NCI-H748 (cell line): ENCODE results near the gene SOX10.

Experiments
- DNase-seq: peaks from one replicate; lab custom pipeline; 2025; ENCODE audit not compliant: unreplicated experiment; lab: John Stamatoyannopoulos, UW

The SOX10 gene

DNA sequence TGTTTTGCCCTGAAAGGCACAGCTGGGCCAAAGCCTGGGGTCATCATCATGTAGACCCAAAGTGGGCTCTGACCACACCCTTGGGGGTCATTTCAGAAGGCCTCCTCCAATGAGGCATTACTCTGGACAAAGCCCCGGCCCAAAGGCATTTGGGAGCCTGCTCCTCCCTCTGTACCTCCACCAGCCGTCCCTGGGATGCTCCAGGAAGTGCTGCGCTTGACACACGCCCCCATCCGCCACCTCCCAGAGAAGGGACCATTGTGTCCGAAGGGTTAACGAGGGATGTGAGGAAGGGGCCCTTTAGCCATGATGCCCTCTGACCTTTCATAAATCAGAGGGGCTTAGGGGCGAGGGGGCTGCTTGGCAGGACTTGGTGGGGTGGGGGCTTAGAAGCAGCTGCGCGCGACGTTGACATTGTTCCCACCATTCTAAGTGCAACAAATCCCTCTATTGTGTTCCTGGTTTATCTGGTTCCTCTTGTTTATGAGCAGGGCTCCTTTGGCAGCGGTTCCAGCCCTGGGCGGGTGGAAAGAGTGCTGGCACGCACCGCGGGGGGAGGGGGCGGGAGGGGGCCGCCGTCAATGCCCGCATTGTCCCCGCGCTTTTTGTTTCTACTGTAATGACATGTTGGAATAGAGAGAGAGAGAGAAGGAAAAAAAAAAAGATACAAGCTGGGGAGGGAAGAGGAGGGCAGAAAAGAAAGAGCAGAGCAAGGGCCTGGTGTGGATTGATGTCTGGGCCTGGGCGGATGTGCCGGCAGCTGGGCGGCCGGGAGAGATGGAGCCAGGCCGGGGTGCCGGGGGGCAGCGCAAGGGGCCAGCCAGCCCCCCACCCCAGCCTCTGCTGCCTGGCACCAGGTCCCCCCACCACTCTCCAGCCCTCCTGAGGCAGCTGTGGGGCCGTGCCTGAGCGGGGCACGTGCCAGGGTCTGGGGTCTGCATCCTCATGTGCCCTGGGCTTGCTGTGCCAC lies 32.1 kb upstream of the SOX10 start:
- DNase-seq: peak; percentile 10

DNA sequence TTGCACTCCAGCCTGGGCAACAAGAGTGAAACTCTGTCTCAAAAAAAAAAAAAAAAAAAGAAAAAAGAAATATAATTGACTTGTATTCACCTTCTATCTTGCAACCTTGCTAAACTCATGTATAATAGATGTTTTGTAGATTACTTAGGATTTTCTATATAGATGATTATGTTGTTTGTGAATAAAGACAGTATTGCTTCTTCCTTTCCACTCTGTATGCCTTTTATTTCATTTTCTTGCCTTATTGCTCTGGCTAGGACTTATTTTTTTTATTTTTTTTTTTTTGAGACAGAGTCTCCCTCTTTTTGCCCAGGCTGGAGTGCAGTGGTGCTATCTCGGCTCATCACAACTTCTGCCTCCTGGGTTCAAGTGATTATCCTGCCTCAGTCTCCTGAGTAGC lies 29.7 kb upstream of the SOX10 start:
- DNase-seq: no peak

DNA sequence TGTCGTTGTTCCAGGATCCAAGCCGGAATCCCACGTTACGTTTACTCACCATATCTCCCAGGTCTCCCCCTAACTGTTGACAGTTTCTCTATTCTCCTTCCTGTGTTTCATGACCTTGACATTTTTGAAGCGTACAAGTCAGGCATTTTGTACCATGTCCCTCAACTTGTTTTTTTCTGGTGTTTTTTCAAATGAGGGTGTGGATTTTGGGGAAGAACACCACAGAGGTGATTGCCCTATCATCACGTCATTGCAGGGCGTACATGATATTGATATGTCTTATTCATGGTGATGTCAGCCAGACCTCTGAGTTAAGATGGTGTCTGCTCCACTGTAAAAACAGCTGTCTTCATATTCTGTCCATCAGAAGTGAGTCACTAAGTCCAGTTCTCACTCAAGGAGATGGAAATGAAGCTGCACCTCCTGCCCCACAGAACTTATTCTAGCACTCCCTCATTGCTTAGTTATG lies 28.3 kb upstream of the SOX10 start:
- no peak for DNase-seq

DNA sequence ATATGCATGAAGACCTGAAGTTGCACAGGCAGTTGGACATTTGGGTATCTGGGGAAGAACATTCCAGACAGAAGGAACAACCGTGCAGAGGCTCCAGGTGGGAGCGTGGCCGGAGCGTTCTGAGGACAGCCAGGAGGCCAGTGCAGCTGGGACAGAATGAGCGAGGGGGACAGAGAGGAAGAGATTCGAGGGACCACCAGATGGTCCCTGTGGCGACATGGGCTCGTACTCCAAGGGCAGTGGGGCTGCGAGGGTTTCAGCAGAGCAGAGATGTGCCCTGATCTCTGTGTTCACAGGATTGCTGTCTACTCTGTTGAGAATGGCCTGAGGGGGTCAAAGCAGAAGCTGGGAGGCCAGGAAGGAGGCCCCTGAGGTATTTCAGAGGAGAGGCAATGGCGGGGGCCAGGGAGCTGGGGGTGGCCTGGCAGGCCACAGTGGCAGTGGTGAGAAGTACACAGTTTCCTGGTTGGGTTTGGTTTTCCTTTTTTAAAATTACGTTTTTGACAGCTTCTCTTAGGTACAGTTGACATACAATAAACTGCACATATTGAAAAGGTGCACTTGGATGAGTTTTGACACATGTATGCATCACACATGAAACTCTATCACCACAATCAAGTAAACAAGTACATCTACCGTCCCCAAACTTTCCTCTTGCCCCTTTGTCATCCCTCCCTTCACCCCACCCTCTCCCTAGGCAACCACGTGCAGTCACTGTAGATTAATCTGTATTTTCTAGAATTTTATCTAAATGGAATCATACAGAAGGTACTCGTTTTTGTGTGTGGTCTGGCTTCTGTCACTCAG lies 24.8 kb upstream of the SOX10 start:
- no peak for DNase-seq

DNA sequence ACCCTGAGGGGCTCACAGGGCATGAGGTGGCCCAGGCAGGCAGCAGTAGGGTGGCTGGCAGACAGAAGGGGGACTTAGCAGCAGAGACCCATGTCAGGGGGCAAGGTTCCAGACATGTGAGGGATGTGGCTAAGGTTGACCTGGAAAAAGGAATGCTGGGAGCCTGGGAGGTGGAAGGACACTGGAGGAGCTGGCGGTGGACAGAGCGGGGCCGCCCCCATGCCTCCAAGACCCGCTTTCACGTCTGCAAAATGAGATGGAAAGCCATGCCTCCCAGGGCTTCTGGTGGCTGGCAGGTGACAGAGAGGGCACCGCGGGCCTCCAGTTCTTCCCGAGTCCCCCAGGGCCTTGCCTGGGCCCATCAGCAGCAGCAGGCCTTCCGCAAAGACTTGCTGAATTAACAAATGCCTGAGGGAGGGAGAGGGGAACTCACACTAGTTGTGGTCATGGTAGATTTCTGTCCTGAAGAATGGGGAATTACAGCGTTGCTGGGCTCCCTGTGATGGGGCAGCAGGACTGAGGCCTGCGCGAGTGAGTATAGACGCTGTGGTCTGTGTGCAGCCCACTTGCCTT lies 23.1 kb upstream of the SOX10 start:
- no peak for DNase-seq

DNA sequence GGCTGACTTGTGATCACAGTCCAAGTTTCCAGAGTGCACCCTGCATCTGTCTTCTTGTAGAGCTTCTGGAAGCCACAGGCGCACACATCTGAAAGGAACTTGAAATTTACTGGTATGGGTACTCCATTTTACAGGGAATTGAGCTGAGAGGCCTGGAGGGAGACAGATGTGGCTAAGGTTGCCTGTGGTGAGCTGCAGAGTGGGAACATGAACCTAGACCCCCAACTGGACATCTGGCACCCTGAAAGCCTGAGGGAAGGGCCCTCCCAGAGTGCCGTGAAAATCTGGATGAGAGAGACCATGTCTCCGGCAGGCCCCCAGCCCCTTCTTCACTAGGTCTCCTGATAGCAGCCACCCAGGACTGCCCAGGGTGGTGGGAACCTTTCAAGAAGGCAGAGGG lies 22.6 kb upstream of the SOX10 start:
- no peak for DNase-seq

DNA sequence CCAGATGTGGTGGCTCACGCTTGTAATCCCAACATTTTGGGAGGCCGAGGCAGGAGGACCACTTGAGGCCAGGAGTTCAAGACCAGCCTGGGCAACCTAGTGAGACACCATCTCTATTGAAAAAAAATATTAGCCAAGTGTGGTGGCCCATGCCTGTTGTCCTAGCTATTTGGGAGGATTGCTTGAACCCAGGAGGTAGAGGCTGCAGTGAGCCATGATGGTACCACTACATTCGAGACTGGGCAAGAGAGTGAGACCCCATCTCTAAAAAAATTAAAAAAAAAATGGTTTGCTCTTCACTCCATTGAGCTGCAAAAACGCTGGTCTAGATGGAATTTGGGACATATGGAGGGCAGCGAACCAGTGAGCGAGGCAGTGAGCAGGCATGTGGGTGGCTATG lies 21.6 kb upstream of the SOX10 start:
- no peak for DNase-seq

DNA sequence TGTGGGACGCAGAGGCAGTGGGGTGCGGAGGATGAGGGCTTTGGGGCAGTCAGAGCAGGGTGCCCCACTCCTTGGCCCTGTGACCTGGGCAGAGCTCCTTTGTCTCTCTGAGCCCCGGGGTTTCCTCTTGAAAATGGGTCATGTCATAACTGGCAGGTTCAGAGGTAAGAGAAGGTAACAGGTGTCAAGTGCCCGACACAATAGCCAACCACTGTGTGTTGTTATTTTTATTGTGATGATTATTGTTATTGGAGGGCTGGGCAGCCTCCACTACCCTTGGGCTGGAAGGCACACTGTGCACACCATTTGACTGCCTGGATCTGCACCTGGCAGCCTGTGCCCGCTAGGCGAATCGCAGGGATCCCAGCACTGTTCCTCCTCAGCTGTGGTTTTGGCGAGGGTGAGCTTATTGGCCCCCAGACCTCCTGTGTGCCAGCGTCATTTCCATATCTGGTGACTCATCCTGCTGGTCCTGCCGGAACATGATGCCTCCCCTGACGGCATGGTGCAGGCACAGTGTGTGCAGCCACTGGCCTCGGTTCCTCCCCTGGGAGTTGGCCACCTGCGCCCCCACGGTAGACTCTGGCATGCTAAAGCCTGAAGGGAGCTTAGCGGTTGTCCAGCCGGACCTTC lies 15.4 kb upstream of the SOX10 start:
- no peak for DNase-seq

DNA sequence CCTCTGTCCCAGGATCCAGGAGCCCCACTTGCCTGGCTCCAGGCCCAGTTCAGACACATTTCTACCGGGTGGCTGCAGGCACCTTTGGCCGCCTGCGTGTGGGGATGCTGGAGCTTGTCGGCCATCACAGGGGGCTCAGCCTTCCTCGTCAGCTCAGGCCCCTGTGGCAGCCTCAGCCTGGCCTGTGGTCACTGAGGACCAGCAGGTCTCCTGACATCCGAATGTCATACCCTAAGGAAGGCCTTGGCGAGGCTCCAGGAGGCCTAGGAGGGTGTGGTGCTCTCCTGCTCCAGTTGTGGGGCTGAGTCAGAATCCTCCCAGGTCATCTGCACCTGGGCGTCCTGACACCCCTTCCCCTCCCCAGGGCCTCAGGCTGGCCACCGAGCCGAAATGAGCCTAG lies 14.9 kb upstream of the SOX10 start:
- no peak for DNase-seq

DNA sequence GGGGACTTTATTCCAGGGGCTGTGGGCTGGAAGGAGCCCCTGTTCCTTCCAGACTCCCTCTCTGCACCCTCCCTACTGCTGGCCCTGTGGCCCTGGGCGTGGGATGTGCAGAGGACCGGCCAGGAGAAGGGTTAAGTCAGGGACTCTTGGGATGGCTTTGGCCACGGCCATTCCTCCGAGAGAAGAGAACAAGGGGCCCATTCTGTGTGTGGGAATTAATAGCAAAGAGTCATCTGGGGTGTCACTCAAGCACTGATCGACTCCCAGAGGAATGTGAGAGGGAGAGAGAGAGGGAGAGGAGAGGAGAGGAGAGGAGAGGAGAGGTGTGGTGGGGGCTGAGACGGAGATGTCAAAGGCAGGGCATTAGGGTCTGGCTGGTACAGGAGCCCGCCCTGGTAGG lies 14.2 kb upstream of the SOX10 start:
- DNase-seq: no peak

DNA sequence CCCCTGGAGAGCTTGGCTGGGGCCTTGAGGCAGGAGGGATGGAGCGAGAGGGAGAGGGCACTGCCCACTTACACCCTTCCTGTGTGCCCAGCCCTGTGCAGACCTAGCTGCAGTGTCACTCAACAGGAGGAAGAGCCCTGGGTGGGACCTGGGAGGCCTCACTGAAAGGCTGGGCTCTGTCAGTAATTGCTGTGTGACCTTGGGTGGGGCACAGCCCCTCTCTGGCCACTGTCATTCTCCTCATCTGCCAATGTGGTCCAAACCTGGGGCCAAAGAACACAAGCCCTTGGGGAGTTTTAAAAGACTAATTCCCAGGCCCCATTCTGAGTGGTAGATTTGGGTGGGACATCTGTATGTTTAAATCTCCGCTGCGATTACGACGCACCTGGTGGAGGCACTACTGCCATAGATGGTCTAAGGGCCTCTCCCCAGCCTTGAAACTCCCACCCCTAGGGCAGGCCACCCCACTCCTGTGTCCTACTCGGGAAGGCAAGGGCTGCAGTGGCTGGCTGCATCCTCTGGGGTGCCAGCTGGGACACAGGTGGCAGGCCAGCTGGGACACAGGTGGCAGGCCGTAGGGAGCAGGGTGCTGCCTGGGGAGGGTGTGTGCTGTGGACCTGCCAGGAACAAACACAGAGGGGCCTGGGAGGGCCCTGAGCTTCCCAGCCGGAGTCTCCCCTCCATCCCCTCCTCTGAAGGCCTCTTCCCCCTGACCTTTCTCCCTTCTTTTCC lies 12.3 kb upstream of the SOX10 start:
- no peak for DNase-seq

DNA sequence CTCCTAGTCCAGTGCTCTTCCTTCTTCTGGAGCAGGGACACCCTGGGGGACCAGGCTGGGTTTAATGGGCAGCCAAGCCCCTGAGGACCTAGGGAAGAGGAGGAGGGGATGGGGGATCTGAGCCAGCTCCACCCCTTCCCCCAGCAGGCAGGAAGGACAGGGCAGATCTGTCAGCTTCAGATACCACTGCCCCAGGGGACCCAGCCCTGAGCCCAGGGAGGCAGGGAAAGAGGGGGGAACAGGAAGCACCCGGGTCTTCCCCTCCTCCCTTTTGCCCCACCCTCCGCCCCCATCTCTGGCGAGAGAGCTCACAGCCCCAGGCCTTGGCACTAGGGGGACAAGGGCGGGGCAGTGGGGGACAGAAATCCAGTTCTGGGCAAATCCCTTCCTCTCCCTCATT lies 11.7 kb upstream of the SOX10 start:
- no peak for DNase-seq

DNA sequence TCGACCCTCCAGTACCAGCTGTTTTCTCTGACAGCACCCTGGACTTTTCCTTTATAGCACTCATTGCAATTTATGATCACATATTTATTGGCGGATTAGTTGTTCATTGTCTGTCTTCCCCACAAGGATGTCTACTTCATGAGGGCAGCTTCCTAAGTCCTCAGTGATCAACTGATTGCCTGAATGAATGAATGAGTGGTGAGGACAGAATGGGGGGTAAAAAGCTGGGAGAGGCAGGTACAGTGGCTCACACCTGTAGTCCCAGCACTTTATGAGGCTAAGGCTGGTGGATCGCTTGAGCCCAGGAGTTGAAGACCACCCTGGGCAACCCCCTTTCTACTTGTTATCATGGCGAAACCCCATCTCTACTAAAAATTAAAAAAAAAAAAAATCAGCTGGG lies 11.1 kb upstream of the SOX10 start:
- DNase-seq: no peak

DNA sequence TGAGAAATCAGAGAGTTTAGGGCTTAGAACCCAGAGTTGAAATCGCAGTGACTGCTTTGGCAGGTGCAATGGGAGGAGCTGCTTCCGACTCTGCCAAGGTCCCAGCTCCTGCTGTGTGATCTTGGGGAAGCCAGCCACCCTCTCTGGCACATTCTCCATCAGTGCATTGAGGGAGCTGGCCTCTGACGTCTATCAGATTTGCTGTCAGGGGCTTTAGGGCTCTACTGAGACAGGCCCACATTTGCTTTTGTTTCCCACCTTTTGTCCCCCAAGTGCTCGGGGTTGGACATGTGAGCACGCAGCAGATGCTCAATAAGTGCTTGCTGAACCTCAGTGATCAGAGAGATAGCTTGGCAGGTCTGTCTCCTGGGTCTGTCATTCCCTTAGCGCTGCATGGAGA lies 10.6 kb upstream of the SOX10 start:
- no peak for DNase-seq

DNA sequence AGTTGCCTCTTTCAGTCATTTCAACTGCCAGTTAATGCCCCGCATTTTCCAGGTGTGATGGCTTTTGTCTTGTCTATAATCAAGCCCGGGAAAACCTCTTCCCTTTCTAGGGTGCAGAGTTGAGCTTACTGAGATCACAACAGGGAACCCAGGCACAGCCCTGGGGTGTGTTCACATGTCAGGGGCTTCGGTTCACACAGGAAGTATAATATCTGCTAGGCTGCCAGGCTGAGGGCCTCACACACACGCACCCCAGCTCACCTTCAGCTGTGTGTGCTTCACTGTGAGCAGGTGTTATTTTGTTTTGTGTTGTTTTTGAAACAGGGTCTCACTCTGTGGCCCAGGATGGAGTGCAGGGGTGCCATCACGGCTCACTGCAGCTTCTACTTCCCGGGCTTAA lies 9.7 kb upstream of the SOX10 start:
- DNase-seq: no peak

DNA sequence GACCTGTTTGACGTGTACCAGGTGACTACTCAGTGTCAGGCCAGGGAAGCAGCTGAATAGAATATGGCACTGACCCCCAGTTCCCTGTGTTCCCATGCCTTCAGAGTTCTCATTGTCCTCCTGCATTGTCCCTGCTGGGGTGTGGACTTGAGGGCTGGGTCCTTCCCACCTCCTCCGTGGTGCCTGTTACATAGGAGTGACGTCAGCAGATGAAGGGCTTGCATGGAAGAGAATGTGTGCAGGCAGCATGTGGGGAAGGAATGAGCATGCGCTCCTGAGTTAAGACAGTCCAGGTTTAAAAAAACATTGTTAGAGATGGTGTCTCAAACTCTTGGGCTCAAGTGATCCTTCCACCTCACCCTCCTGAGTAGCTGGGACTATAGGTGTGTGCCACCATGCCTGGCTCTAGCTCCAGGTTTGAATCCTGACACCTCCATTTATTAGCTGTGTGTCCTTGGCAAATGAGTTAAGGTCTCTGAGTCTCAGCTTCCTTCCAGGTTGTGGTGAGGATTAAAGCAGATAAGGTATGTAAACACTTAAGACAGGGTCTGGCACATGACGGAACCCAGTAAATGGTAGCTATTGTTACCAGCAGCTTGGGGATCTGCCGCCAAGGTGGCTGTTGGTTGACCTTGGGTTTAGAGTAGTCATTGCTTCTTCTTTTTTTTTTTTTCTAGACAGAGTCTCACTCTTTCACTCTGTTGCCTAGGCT lies 7.5 kb upstream of the SOX10 start:
- no peak for DNase-seq

DNA sequence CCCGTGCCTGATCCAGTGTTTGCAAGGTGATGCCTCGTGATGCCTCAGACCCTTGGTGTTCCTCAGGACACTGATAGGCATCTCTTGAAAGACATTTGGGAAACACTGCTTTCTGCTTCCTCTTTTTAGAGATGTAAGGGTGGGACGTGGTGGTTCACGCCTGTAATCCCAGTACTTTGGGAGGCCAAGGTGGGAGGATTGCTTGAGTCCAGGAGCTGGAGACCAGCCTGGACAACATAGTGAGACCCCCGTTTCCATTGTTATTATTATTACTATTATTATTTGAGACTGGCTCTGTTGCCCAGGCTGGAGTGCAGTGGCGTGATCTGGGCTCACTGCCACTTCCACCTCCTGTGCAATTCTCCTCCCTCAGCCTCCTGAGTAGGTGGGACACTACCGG lies 6.5 kb upstream of the SOX10 start:
- DNase-seq: no peak

DNA sequence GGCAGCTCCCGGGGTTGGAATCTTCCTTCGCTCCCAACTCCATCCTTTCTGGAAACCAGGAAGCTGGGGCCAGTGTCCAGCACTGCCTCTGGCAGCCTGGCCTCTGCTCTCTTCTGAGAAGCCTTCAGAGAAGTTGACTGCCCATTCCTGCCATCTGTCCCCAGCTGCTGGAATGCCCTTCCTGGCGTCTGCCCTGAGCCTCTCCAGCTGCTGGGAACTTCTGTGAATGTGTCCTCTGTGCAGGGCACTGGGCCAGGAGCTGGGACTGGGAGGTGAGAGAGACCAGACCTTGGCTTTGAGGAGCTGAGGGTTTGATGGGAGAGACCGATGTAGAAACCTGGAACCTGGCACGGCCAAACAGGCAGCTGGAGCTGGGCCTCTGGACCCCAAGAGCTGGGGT lies 5.9 kb upstream of the SOX10 start:
- no peak for DNase-seq

DNA sequence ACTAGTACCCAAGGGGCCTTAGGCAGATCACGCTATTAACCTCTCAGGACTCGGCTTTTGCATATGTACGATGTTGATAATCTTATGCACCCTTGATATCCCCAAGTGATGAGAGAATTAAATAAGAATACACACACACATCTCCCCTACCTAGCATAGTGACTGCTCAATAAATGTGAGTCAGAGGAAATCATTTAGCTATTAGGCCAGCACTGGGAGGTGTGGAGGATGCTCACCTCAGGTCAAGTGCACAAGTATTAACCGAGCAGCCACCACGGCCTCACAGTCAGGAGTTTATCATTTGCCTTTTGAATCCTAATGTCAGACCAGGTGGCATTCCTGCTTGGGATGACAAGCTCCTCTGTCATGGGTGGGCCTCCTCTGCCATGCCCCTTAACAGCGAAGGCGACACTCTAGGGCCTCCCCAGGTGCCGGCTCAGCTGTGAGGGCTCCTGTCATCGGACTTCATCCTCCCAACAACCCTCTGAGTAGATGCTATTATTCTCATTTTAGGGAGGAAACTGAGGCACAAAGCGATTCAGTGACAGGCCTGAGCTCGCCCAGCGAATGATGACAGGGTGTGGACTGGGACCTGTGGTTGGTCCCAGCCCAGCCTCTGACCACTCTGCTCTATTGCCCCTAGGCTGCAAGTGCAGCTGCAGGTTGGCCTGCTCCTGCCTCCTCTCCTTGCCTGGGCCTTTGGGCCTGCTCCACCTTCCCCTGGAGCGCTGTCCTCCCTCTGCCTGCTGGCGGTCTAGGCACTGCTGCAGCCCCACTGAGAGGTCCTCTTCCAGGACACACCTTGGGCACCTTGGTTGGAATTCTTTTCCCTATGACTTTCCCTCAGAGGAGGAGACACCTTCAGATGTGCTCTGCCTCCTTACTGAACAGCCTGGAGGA lies 5.0 kb upstream of the SOX10 start:
- DNase-seq: no peak
